ENCODE results near the gene MTMR12.

DNA sequence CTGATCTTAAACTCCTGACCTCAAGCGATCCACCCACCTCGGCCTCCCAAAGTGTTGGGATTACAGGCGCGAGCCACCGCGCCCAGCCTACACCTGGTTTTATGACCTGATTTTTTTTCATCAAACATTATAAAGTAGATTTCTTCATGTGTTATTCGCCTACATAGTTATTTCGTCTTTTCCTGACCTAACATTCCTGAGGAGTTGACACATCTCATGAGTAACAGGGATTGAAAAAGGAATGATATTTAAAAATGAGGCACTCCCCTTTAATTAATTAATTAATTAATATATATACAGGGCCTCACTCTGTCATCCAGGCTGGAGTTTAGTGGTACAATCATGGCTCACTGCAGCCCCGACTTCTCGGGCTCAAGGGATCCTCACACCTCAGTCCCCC, 20.2 kb upstream of the MTMR12 start:
- TF ChIP-seq POLR2A (IDR thresholded peaks at IDR 0.05; ENCODE audit: low read depth, low read length) (no peak), POLR2AphosphoS5 (IDR thresholded peaks at IDR 0.05; ENCODE audit: low read depth, low read length) (no peak), TAF1 (IDR thresholded peaks at IDR 0.05; ENCODE audit: borderline replicate concordance, low read depth, low read length) (no peak)

Measured in GM12892 (cell line).